GF-D8 (cell line): Measurements from ENCODE around the gene ASF1A.
A peak's percentile ranks its signal among the peaks of the same experiment; 100 is the strongest.
"Not testable (repeated sequence)": the region's sequence is repeated elsewhere in the genome, so short reads cannot be mapped to it uniquely, and the experiment has no call there.

ENCODE experiments used
- DNase-seq: peaks from one replicate; lab custom pipeline; 2025; lab: John Stamatoyannopoulos, UW

ASF1A gene

GRCh38 chr6:118893807-118894424 is at the start of gene ASF1A:
TSS of gene ASF1A (plus strand) at chr6:118894152. CDS start at chr6:118894414, 262 bp downstream.
- DNase-seq, result peak; percentile 95

GRCh38 chr6:118844915-118845314 is 49.0 kb upstream of the ASF1A start:
- no peak for DNase-seq

GRCh38 chr6:118853408-118853807 is 40.5 kb upstream of the ASF1A start:
- DNase-seq, result no peak

GRCh38 chr6:118856301-118856700 is 37.7 kb upstream of the ASF1A start:
- DNase-seq, result no peak

GRCh38 chr6:118859517-118860064 is 34.4 kb upstream of the ASF1A start:
- peak; percentile 25 for DNase-seq

GRCh38 chr6:118860363-118860762 is 33.6 kb upstream of the ASF1A start:
- no peak for DNase-seq

GRCh38 chr6:118860880-118861279 is 33.1 kb upstream of the ASF1A start:
- DNase-seq, result no peak

GRCh38 chr6:118862443-118862842 is 31.5 kb upstream of the ASF1A start:
- no peak for DNase-seq

GRCh38 chr6:118864341-118865099 is 29.4 kb upstream of the ASF1A start:
- DNase-seq, result peak; percentile 44

GRCh38 chr6:118865100-118865391 is 28.9 kb upstream of the ASF1A start:
- DNase-seq, result peak; percentile 44

- no peak for DNase-seq
Measured at GRCh38 chr6:118867181-118867580, 26.8 kb upstream of the ASF1A start.

GRCh38 chr6:118868901-118869300 is 25.1 kb upstream of the ASF1A start:
- DNase-seq, result not testable (repeated sequence)

GRCh38 chr6:118869350-118869749 is 24.6 kb upstream of the ASF1A start:
- DNase-seq, result no peak

GRCh38 chr6:118869894-118870589 is 23.9 kb upstream of the ASF1A start:
- peak; percentile 12 for DNase-seq

GRCh38 chr6:118871331-118871730 is 22.6 kb upstream of the ASF1A start:
- DNase-seq, result no peak

GRCh38 chr6:118872318-118872717 is 21.6 kb upstream of the ASF1A start:
- no peak for DNase-seq

- DNase-seq, result no peak
Measured at GRCh38 chr6:118872726-118873125, 21.2 kb upstream of the ASF1A start.

GRCh38 chr6:118873239-118873638 is 20.7 kb upstream of the ASF1A start:
- no peak for DNase-seq

- no peak for DNase-seq
Measured at GRCh38 chr6:118875672-118876071, 18.3 kb upstream of the ASF1A start.

- no peak for DNase-seq
Measured at GRCh38 chr6:118876198-118876597, 17.8 kb upstream of the ASF1A start.

GRCh38 chr6:118876814-118877213 is 17.1 kb upstream of the ASF1A start:
- DNase-seq, result no peak

GRCh38 chr6:118877806-118878205 is 16.1 kb upstream of the ASF1A start:
- DNase-seq, result no peak
